Panc1 (cell line): ENCODE results near the gene KAZN. TPM values are rescaled to one million over a fixed set of nuclear protein-coding genes. Genes with fewer than 3 reads are reported as not detected.

Experiments
- ATAC-seq: fragments of 200-7000 bp; cut with Tn5 transposase; 2 replicates; pipeline ENCODE4 v1.9.1; 2020; ENCODE audit warnings: mild to moderate bottlenecking, moderate library complexity
- BruUV-seq: library from RNA; stranded (reverse); fragments of 400-500 nt; replicated peaks from 2 replicates; lab custom pipeline; 2021; lab: Mats Ljungman, UMichigan
- CTCF ChIA-PET: fragments of 300-600 bp; sonication (Branson Sonifier 250); formaldehyde crosslinking; loops from one replicate; lab custom pipeline; 2022; ENCODE audit warnings: antibody characterized with exemption; lab: Charles Lee
- POLR2A ChIA-PET: fragments of 300-600 bp; sonication (Branson Sonifier 250); formaldehyde crosslinking; loops from one replicate; lab custom pipeline; 2022; ENCODE audit warnings: antibody characterized with exemption; lab: Charles Lee
- DNase-seq: peaks from one replicate; pipeline ENCODE4 v3.0.0-alpha.2; 2010; ENCODE audit warnings: low read depth, low spot score
- H3K27ac ChIP-seq: 2 replicates; pipeline ENCODE4 v1.5.1; 2011; ENCODE audit warnings: mild to moderate bottlenecking, low read length, inconsistent platforms
- H3K27me3 ChIP-seq: fragments of 200-500 bp; sonication (Bioruptor generic); 2 replicates; pipeline ENCODE4 v1.6.0; 2014; ENCODE audit warnings: low read length, inconsistent platforms; ENCODE audit not compliant: control insufficient read depth, insufficient read depth
- H3K36me3 ChIP-seq: fragments of 200-500 bp; sonication (Bioruptor generic); 2 replicates; pipeline ENCODE4 v1.5.1; 2014; ENCODE audit warnings: inconsistent platforms, mild to moderate bottlenecking, low read length, moderate library complexity; ENCODE audit not compliant: control insufficient read depth, insufficient read depth
- H3K4me1 ChIP-seq: 2 replicates; pipeline ENCODE4 v1.5.1; 2011; ENCODE audit warnings: inconsistent platforms, mild to moderate bottlenecking, low read length, moderate library complexity; ENCODE audit not compliant: control insufficient read depth, insufficient read depth
- H3K4me3 ChIP-seq, 2 experiments: 2 replicates each; pipeline ENCODE4 v1.5.1; 2011 to 2012; ENCODE audit warnings: low read depth in 2 of 2, low read length in 2 of 2, mild to moderate bottlenecking in 2 of 2, inconsistent platforms in 1 of 2, moderate library complexity in 1 of 2
- H3K9me3 ChIP-seq: fragments of 200-500 bp; sonication (Bioruptor generic); 2 replicates; pipeline ENCODE4 v1.5.1; 2014; ENCODE audit warnings: low read depth, mild to moderate bottlenecking, inconsistent platforms, low read length, moderate library complexity; ENCODE audit not compliant: control insufficient read depth, insufficient read depth
- POLR2AphosphoS5 ChIP-seq: IDR thresholded peaks from 2 replicates; pipeline ENCODE4 v1.6.1; 2012; ENCODE audit warnings: mild to moderate bottlenecking, low read depth, low read length, moderate library complexity
- SIN3A ChIP-seq: IDR thresholded peaks from 2 replicates; pipeline ENCODE4 v1.6.1; 2012; ENCODE audit warnings: low read depth, mild to moderate bottlenecking, low read length, moderate library complexity, borderline replicate concordance; ENCODE audit not compliant: insufficient read depth
- TCF7L2 ChIP-seq: IDR thresholded peaks from 2 replicates; pipeline ENCODE4 v1.6.1; 2011; ENCODE audit warnings: mild to moderate bottlenecking, low read depth, low read length, inconsistent platforms
- in situ Hi-C: cut with HindIII; loops from 2 replicates; pipeline ENCODE4 v1.10.0; 2016; ENCODE audit warnings: low sequenced_read_pairs, low pct_unique_long_range_greater_than_20kb
- intact Hi-C: fragments of 100-400 bp; cut with micrococcal nuclease; formaldehyde crosslinking; loops from one replicate; pipeline ENCODE4 v1.10.0; 2022; ENCODE audit not compliant: unreplicated experiment
- total RNA-seq: library from RNA; stranded (reverse); gene quantifications from one replicate; pipeline ENCODE4 v1.2.1, GENCODE V29; 2021; ENCODE audit not compliant: unreplicated experiment
- TF ChIP-seq, protein P1 (sequence below), 2 experiments: IDR thresholded peaks; 2 replicates each; pipeline ENCODE4 v1.6.1; 2011 to 2012; ENCODE audit warnings: low read depth in 2 of 2, control low read depth in 1 of 2, low read length in 1 of 2, mild to moderate bottlenecking in 1 of 2, moderate library complexity in 1 of 2; ENCODE audit not compliant: insufficient read depth in 1 of 2
- TF ChIP-seq, protein P2 (sequence below): fragments of 450-650 bp; IDR thresholded peaks from 2 replicates; pipeline ENCODE4 v1.5.1; 2017; ENCODE audit warnings: mild to moderate bottlenecking

KAZN gene
- total RNA-seq, 1 experiment from 2014 or later, result 6.6 TPM

DNA sequence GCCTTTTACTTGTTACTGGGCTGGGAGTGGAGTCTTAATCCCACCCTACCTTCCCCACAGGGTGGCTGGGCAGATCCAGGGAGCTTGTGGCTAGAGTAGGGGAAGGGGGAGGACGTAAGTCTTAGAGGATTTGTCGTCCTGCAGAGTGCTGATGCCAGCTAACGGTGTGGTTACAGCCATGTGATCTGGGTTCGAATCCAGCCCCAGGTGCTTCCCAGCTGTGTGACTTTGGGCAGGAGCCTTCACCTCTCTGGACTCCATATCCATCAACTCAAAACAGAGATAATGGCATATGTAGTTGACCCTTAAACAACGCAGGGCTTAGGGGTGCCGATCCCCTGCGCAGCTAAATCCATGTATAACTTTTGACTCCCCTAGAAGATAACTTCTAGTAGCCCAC is 446.6 kb downstream of the KAZN start:
- in situ Hi-C loops (no loop called here), intact Hi-C loops (no loop called here)
- no peaks in the 10 kb centered on the region for H3K27me3 ChIP-seq
- no peak overlapping the region for H3K4me3 ChIP-seq
- H3K36me3 ChIP-seq, result no peaks in the 10 kb centered on the region
- POLR2A ChIA-PET, result no interaction called here
- CTCF ChIA-PET, result no interaction called here
- TF ChIP-seq, protein P1, sequence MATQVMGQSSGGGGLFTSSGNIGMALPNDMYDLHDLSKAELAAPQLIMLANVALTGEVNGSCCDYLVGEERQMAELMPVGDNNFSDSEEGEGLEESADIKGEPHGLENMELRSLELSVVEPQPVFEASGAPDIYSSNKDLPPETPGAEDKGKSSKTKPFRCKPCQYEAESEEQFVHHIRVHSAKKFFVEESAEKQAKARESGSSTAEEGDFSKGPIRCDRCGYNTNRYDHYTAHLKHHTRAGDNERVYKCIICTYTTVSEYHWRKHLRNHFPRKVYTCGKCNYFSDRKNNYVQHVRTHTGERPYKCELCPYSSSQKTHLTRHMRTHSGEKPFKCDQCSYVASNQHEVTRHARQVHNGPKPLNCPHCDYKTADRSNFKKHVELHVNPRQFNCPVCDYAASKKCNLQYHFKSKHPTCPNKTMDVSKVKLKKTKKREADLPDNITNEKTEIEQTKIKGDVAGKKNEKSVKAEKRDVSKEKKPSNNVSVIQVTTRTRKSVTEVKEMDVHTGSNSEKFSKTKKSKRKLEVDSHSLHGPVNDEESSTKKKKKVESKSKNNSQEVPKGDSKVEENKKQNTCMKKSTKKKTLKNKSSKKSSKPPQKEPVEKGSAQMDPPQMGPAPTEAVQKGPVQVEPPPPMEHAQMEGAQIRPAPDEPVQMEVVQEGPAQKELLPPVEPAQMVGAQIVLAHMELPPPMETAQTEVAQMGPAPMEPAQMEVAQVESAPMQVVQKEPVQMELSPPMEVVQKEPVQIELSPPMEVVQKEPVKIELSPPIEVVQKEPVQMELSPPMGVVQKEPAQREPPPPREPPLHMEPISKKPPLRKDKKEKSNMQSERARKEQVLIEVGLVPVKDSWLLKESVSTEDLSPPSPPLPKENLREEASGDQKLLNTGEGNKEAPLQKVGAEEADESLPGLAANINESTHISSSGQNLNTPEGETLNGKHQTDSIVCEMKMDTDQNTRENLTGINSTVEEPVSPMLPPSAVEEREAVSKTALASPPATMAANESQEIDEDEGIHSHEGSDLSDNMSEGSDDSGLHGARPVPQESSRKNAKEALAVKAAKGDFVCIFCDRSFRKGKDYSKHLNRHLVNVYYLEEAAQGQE (IDR thresholded peaks at IDR 0.05; ENCODE audit: insufficient read depth in 1 of 2, low read depth in 2 of 2, low read length in 1 of 2), result no peak
- TF ChIP-seq, protein P2, sequence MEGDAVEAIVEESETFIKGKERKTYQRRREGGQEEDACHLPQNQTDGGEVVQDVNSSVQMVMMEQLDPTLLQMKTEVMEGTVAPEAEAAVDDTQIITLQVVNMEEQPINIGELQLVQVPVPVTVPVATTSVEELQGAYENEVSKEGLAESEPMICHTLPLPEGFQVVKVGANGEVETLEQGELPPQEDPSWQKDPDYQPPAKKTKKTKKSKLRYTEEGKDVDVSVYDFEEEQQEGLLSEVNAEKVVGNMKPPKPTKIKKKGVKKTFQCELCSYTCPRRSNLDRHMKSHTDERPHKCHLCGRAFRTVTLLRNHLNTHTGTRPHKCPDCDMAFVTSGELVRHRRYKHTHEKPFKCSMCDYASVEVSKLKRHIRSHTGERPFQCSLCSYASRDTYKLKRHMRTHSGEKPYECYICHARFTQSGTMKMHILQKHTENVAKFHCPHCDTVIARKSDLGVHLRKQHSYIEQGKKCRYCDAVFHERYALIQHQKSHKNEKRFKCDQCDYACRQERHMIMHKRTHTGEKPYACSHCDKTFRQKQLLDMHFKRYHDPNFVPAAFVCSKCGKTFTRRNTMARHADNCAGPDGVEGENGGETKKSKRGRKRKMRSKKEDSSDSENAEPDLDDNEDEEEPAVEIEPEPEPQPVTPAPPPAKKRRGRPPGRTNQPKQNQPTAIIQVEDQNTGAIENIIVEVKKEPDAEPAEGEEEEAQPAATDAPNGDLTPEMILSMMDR, result no peak
- TF ChIP-seq TCF7L2, result no peak
- no peak for TF ChIP-seq POLR2AphosphoS5
- no peak for TF ChIP-seq SIN3A
- H3K27ac ChIP-seq, result no peak overlapping the region
- BruUV-seq, result no TSS peak
- H3K9me3 ChIP-seq, result no peaks in the 10 kb centered on the region
- no peaks in the 10 kb centered on the region for H3K4me1 ChIP-seq
- no peak for ATAC-seq
- no peak for DNase-seq

DNA sequence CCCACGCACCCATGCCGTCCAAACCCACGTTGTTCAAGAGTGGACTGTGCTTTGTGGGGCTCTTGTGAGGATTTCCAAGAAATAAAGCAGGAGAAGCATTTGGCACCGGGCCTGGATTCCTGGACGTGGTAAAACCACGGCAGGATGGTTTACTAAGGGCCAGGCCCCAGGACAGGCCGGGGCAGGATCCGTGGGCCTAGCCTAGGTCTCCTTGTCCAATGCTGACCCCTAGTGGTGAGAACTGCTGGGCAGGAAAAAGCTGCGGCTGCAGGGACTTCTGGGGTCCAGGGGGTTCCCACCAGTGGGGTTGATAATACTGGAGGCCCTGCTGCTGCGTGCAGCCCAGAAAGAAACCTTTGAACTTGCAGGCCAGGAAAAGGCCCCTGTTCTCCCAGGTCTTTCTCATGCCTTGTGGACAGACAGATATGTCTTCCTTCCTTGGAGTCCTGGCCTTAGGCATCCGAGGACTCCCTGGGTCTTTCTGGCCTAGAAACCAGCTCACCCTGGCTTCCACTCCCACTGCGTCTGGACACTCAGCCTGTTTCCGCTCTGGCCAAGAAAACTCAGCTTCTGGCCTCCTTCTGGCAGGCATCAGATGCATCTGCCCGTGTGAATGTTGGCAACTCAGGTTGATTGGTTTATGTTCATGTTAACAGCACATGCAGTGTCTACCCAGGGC is 448.1 kb downstream of the KAZN start:
- no peaks in the 10 kb centered on the region for H3K9me3 ChIP-seq
- in situ Hi-C loops, result no loop called here
- peak; percentile 82 for ATAC-seq
- no peaks in the 10 kb centered on the region for H3K4me1 ChIP-seq
- POLR2A ChIA-PET, result no interaction called here
- H3K4me3 ChIP-seq, result no peak overlapping the region
- no TSS peak for BruUV-seq
- CTCF ChIA-PET, result interaction anchor here (0.6 kb wide), 1 partner anchor 30 kb away, joined by 3 read pairs; no protein-coding TSS in a partner anchor
- intact Hi-C loops, result loop anchor here (2.0 kb wide), 1 partner anchor 1082 kb away; no protein-coding TSS in a partner anchor
- H3K27ac ChIP-seq, result no peak overlapping the region
- peak; percentile 24 for DNase-seq
- no peaks in the 10 kb centered on the region for H3K36me3 ChIP-seq
- no peaks in the 10 kb centered on the region for H3K27me3 ChIP-seq
- TF ChIP-seq, protein P1 (IDR thresholded peaks at IDR 0.05; ENCODE audit: insufficient read depth in 1 of 2, low read depth in 2 of 2, low read length in 1 of 2), result no peak
- TF ChIP-seq SIN3A, result no peak
- TF ChIP-seq POLR2AphosphoS5, result no peak
- no peak for TF ChIP-seq TCF7L2
- TF ChIP-seq, protein P2, result peak; percentile 95
